Measurements from ENCODE around the gene CRABP2. TPM values are rescaled to one million over a fixed set of nuclear protein-coding genes. Genes with fewer than 3 reads are reported as not detected.

CRABP2 gene
- total and polyA plus RNA-seq, 12 donors, result 3.1 to 17.8 (median 7.2) TPM

DNA sequence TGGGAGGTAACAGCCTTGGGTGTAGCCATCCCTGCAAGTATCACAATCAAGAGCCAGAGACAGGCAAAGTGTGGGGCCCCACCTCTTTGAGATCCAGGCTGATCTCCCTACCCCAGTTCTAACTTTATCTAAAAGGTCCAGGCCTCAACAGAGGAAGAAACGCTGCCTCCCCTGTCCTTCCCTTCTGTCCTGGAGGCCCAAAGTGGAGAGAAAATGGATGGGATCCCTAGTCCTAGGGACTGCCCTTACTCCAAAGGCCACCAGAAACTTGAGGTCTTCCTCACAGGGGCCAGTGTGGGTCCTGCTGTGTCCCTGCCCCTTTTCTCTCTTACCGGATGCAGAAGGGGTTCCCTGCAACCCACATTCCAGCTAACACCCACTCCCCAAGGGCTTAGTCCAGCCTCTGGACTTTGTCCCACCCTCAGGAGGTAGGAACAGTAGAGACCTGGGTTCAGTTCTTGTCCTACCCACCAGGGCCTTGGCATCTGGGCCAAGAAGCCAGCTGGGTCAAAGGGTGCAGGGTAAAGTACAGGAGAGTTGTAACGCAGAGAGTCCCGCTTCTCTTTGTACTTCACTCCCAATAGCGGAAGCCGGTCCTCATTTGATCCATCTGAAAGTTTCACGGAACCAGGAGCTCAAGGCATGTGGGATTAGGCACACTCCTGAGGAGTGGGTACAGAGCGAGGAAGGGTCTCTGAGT lies 44.2 kb upstream of the CRABP2 start:
- Histone ChIP-seq H3K4me1 (replicated peaks in 1 of 2) (peaks cover 60 to 63% of the 10 kb centered on the region in 2 donors), H3K27ac (peak overlapping the region; percentile 57 to 98 (median 97)), H3K9me3 (replicated peaks in 1 of 3) (no peaks in the 10 kb centered on the region), H3K36me3 (replicated peaks in 1 of 2) (no peaks in the 10 kb centered on the region), H3K27me3 (no peaks in the 10 kb centered on the region), H3K4me3 (peak overlapping the region in 3 of 4 donors; percentile 7 to 93 (median 87))
- TF ChIP-seq POLR2A (IDR thresholded peaks at IDR 0.05), result no peak
- TF ChIP-seq CTCF (IDR thresholded peaks at IDR 0.05), result peak in 1 of 6 experiments; percentile 3
- WGBS, 4 donors, result 37 to 61% (median 54%) methylated on average over 6 to 8 of the region's 8 CpGs
- DNase-seq, result no peak
- intact Hi-C loops (cut with DNase I), result no loop called here

DNA sequence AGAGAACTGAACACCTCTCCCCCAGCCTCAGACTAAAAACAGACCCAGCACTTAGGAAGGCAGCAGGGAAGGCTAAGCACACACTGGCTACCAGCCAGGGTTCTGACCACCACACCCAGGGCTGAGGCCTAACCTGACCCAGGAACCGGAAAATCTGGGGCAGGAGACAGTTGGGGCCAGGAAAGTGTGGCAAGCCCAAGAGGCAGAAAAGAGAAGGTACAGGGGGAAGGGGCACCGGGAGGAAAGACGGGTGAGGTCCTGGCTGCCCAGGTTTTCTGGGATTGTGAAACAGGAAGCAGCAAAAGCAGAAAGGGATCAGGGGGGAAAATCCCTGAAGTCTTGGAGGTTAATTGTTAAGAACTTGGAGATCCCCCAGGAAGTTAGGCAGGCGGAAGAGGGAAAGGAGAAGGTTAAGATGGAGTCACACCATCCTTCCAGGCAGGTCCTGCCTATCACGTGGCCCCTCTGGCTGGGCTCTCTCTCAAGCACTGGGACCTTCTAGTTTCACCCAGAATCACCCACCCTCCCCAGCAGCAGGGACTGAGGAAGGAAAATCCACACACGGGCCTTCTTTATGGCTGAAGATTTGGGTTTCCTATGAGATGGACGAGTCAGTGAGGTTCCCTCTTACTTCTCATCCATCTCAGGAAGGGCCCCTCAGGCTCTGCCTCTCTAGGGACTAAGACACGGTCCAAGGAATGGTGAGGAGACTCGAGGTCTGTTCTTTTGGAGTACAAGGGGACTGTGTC lies 43.5 kb upstream of the CRABP2 start:
- peaks cover 0 to 5% of the 10 kb centered on the region in 2 donors for H3K36me3 ChIP-seq (replicated peaks in 1 of 2)
- no peaks in the 10 kb centered on the region for H3K9me3 ChIP-seq (replicated peaks in 1 of 3)
- DNase-seq, result peak in 5 of 7 donors; percentile 58 to 67 (median 59)
- peak overlapping the region; percentile 88 to 98 (median 97) for H3K27ac ChIP-seq
- intact Hi-C loops (cut with DNase I), result no loop called here
- H3K4me3 ChIP-seq, result peak overlapping the region in 2 of 4 donors; percentile 7 to 93
- H3K4me1 ChIP-seq (replicated peaks in 1 of 2), result peaks cover 60 to 63% of the 10 kb centered on the region in 2 donors
- TF ChIP-seq CTCF (IDR thresholded peaks at IDR 0.05) (no peak), POLR2A (IDR thresholded peaks at IDR 0.05) (no peak)
- H3K27me3 ChIP-seq, result no peaks in the 10 kb centered on the region
- WGBS, 4 donors, result 11 to 19% (median 17%) methylated on average over 9 of the region's 9 CpGs

- 8 to 10% (median 9%) methylated on average over 8 of the region's 8 CpGs for WGBS, 4 donors
- peak overlapping the region; percentile 88 to 98 (median 97) for H3K27ac ChIP-seq
- TF ChIP-seq POLR2A (IDR thresholded peaks at IDR 0.05), result no peak
- no peak for TF ChIP-seq CTCF (IDR thresholded peaks at IDR 0.05)
- H3K36me3 ChIP-seq (replicated peaks in 1 of 2), result peaks cover 0 to 13% of the 10 kb centered on the region in 2 donors
- peak in 2 of 7 donors; percentile 28 to 29 for DNase-seq
- H3K9me3 ChIP-seq (replicated peaks in 1 of 3), result no peaks in the 10 kb centered on the region
- H3K4me3 ChIP-seq, result peak overlapping the region in 2 of 4 donors; percentile 34 to 93
- H3K4me1 ChIP-seq (replicated peaks in 1 of 2), result peaks cover 56 to 59% of the 10 kb centered on the region in 2 donors
- intact Hi-C loops (cut with DNase I), result no loop called here
- H3K27me3 ChIP-seq, result no peaks in the 10 kb centered on the region
These were observed 42.6 kb upstream of the CRABP2 start for GRCh38 chr1:156747742-156748669.

Data from adrenal gland (tissue), 12 donors.